ENCODE measurements around the gene SCGB1C1.
"Not testable (repeated sequence)": the region's sequence is repeated elsewhere in the genome, so short reads cannot be mapped to it uniquely, and the experiment has no call there.

DNA sequence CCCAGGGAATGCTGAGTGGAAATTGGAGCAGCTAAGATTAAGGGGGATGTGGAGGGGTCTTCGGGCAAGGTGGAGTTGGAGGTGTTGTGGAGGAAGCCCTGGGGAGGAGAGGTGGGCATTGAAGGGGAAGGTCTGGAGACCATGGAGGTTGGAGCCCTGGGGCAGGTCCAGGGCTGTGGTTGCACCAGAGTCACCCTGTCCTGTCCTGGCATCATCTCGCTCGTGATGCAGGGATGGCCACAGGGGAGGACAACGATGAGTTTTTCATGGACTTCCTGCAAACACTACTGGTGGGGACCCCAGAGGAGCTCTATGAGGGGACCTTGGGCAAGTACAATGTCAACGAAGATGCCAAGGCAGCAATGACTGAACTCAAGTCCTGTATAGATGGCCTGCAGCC lies 603 bp downstream of the SCGB1C1 start:
- not testable (repeated sequence) for TF ChIP-seq EZH2 (IDR thresholded peaks at IDR 0.05; ENCODE audit: low read depth, unreplicated experiment); EZH2phosphoT487 (IDR thresholded peaks at IDR 0.05; ENCODE audit: unreplicated experiment)
